Measurements from ENCODE around the gene CRTAP.
"Not testable (repeated sequence)": the region's sequence is repeated elsewhere in the genome, so short reads cannot be mapped to it uniquely, and the experiment has no call there.

The CRTAP gene

GRCh38 chr3:33181641-33182040 is 67.8 kb downstream of the CRTAP start:
- not testable (repeated sequence) for DNase-seq

GRCh38 chr3:33184863-33185262 is 71.0 kb downstream of the CRTAP start:
- no peak for DNase-seq

GRCh38 chr3:33186524-33187367 is 72.9 kb downstream of the CRTAP start:
- no peak for DNase-seq

GRCh38 chr3:33187368-33187634 is 73.5 kb downstream of the CRTAP start:
- no peak for DNase-seq

- no peak for DNase-seq
Observed at GRCh38 chr3:33194303-33194702, 80.5 kb downstream of the CRTAP start.

- no peak for DNase-seq
Observed at GRCh38 chr3:33196538-33196937, 82.7 kb downstream of the CRTAP start.
